Activated CD8-positive, alpha-beta memory T cell treated with anti-CD3 and anti-CD28 coated beads, Interleukin-2, amount 10 ng/mL, durations not matched to agents 7 days and 5 days (primary cell): Measurements from ENCODE around the gene EDA. TPM values are rescaled to one million over a fixed set of nuclear protein-coding genes. Genes with fewer than 3 reads are reported as not detected.

Experiments
- ATAC-seq: fragments of 150-1000 bp; cut with Tn5 transposase; one replicate; pipeline ENCODE4 v1.10.0; 2021; ENCODE audit warnings: moderate library complexity
- CTCF ChIA-PET: fragments of 350-600 bp; sonication (Branson Sonifier 250); formaldehyde crosslinking; loops from one replicate; lab custom pipeline; 2021; ENCODE audit warnings: antibody characterized with exemption; lab: Charles Lee
- DNase-seq: peaks from one replicate; pipeline ENCODE4 v3.0.0-alpha.2; 2020
- H3K27ac Mint-ChIP-seq: one replicate; pipeline ENCODE4 v1.8.0; 2021; ENCODE audit warnings: mild to moderate bottlenecking, mixed read lengths
- H3K27me3 Mint-ChIP-seq: one replicate; pipeline ENCODE4 v1.8.0; 2021; ENCODE audit warnings: mixed read lengths
- H3K36me3 Mint-ChIP-seq: one replicate; pipeline ENCODE4 v1.8.0; 2021; ENCODE audit warnings: mild to moderate bottlenecking, mixed read lengths
- H3K4me1 Mint-ChIP-seq: one replicate; pipeline ENCODE4 v1.8.0; 2021; ENCODE audit warnings: mixed read lengths
- H3K4me3 Mint-ChIP-seq: one replicate; pipeline ENCODE4 v1.8.0; 2021; ENCODE audit warnings: mild to moderate bottlenecking, moderate library complexity, mixed read lengths
- H3K9me3 Mint-ChIP-seq: one replicate; pipeline ENCODE4 v1.8.0; 2022; ENCODE audit warnings: low read depth, mixed read lengths
- total RNA-seq, 2 experiments: library from RNA; stranded (reverse); gene quantifications; one replicate each; pipeline ENCODE4 v1.2.3, GENCODE V29; 2021

Gene EDA
- total RNA-seq, 2 experiments from 2014 or later: 0.79 to 0.96 TPM

DNA sequence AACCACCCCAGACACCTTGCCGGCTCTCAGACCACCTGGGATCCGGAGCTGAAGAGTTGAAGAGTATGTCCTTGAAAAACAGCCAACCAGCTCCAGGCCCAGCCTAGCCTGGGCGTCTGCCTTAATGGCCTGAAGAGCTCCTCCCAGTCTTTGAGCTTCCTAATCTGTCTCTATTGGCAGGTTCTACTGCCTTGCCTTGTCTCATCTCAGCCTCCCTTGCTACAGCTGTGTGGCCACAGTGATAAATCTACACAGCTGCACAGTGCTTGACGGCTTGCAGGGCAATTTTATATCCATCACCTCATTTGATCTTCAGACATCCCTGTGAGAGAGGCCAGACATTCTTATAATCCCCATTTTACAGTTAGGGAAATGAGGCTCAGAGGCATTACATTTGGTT lies 413.9 kb downstream of the EDA start:
- CTCF ChIA-PET: interaction anchor here (0.9 to 3.1 kb wide), 7 partner anchors 11 to 492 kb away, joined by 3 to 13 read pairs (median 4); no protein-coding TSS in a partner anchor
- ATAC-seq (no peak), DNase-seq (no peak)
- no peaks in the 10 kb centered on the region for H3K9me3 Mint-ChIP-seq
- no peak overlapping the region for H3K4me3 Mint-ChIP-seq
- peaks cover 26% of the 10 kb centered on the region for H3K4me1 Mint-ChIP-seq
- H3K27ac Mint-ChIP-seq: no peak overlapping the region
- H3K27me3 Mint-ChIP-seq: no peaks in the 10 kb centered on the region
- no peaks in the 10 kb centered on the region for H3K36me3 Mint-ChIP-seq

DNA sequence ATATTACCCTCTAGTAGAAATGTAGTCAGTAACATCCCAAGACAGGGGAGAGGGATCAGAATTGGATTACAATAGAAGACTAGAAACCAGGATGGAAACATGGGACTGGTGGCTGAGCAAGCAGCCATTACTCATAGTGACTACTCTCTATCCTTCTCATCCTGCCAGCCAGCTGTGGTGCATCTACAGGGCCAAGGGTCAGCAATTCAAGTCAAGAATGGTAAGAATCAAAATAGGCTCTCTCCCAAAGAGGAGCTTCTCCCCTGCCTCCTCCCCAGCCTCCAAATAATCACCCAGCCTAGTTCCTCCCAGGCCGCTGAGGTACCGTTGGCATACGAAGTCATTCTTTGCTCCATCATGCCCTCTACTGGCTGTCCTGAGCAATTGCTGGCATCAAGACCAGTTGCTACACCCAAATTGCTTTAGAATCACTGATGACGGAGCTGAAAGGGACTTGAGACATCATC lies 414.4 kb downstream of the EDA start:
- DNase-seq (peak; percentile 54), ATAC-seq (peak; percentile 57)
- H3K9me3 Mint-ChIP-seq: no peaks in the 10 kb centered on the region
- H3K27me3 Mint-ChIP-seq: no peaks in the 10 kb centered on the region
- H3K27ac Mint-ChIP-seq: no peak overlapping the region
- H3K4me1 Mint-ChIP-seq: peaks cover 25% of the 10 kb centered on the region
- H3K4me3 Mint-ChIP-seq: no peak overlapping the region
- no peaks in the 10 kb centered on the region for H3K36me3 Mint-ChIP-seq
- CTCF ChIA-PET: interaction anchor here (0.7 to 3.1 kb wide), 8 partner anchors 9 to 492 kb away, joined by 3 to 13 read pairs (median 4); no protein-coding TSS in a partner anchor

DNA sequence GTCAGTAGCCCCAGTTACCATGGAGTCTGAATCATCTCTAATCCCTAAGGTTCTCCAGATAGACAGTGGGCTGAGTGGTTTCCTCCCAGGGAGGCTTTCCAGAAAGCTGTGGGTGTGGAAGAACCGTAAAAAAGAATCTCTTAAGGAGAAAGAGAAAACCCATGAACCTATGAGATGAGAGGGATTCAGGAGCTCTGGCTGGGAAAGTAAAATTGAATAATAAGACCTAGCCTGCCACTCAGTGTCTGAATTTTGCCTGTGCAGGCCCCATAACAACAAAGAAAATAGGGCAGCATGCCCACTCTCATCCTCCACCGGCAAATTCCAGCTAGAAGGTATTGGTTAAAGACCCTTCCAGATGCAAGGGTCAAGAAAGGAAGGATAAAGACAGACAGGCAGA lies 416.9 kb downstream of the EDA start:
- no peak for DNase-seq
- H3K27ac Mint-ChIP-seq: no peak overlapping the region
- no peaks in the 10 kb centered on the region for H3K27me3 Mint-ChIP-seq
- ATAC-seq: no peak
- H3K9me3 Mint-ChIP-seq: no peaks in the 10 kb centered on the region
- H3K36me3 Mint-ChIP-seq: no peaks in the 10 kb centered on the region
- peaks cover 10% of the 10 kb centered on the region for H3K4me1 Mint-ChIP-seq
- CTCF ChIA-PET: interaction anchor here (0.6 to 1.6 kb wide), 3 partner anchors 65 to 589 kb away, joined by 3 to 8 read pairs (median 3); no protein-coding TSS in a partner anchor
- H3K4me3 Mint-ChIP-seq: no peak overlapping the region

- CTCF ChIA-PET: interaction anchor here (0.6 to 1.6 kb wide), 3 partner anchors 64 to 589 kb away, joined by 3 to 8 read pairs (median 3); no protein-coding TSS in a partner anchor
- Mint-ChIP-seq H3K4me3 (no peak overlapping the region), H3K4me1 (peaks cover 10% of the 10 kb centered on the region), H3K27me3 (no peaks in the 10 kb centered on the region), H3K36me3 (no peaks in the 10 kb centered on the region), H3K27ac (no peak overlapping the region), H3K9me3 (no peaks in the 10 kb centered on the region)
- DNase-seq: peak; percentile 48
- peak; percentile 53 for ATAC-seq
Observed at GRCh38 chrX:70033348-70034051, 417.6 kb downstream of the EDA start.

GRCh38 chrX:70034646-70035045 lies 418.7 kb downstream of the EDA start:
- no peak for ATAC-seq
- CTCF ChIA-PET: interaction anchor here (1.1 to 1.2 kb wide), 2 partner anchors 63 to 98 kb away, joined by 4 to 5 read pairs; no protein-coding TSS in a partner anchor

GRCh38 chrX:70038515-70038914 lies 422.6 kb downstream of the EDA start:
- ATAC-seq (no peak), DNase-seq (no peak)
- Mint-ChIP-seq H3K36me3 (no peaks in the 10 kb centered on the region), H3K27me3 (no peaks in the 10 kb centered on the region), H3K4me3 (no peak overlapping the region), H3K4me1 (no peaks in the 10 kb centered on the region), H3K9me3 (no peaks in the 10 kb centered on the region), H3K27ac (no peak overlapping the region)
- CTCF ChIA-PET: no interaction called here

More at GRCh38 chrX:70034646-70035045, 418.7 kb downstream of the EDA start:
- Mint-ChIP-seq H3K27me3 (no peaks in the 10 kb centered on the region), H3K27ac (no peak overlapping the region), H3K4me1 (peaks cover 10% of the 10 kb centered on the region), H3K4me3 (no peak overlapping the region), H3K36me3 (no peaks in the 10 kb centered on the region), H3K9me3 (no peaks in the 10 kb centered on the region)
- no peak for DNase-seq

DNA sequence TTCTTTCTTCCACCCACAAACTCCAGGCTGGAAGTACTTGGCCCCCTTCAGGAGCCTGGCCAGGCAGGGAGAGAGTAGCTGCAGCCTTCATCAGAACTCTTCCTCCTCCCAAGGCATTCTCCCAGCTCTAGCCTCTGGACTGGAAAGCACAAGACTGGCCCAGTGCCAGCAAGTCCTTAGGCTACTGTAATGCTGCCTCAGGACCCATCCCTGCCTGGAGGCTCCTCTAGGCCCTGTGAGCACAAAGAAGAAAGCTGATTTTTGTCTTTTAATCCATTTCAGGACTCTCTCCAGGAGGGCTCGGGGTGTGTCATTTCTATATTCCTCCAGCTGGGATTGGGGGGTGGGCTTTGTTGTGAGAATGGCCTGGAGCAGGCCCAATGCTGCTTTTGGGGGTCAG lies 423.0 kb downstream of the EDA start:
- H3K27ac Mint-ChIP-seq: no peak overlapping the region
- no peaks in the 10 kb centered on the region for H3K9me3 Mint-ChIP-seq
- CTCF ChIA-PET: no interaction called here
- H3K4me1 Mint-ChIP-seq: no peaks in the 10 kb centered on the region
- no peak overlapping the region for H3K4me3 Mint-ChIP-seq
- ATAC-seq (no peak), DNase-seq (no peak)
- H3K27me3 Mint-ChIP-seq: no peaks in the 10 kb centered on the region
- H3K36me3 Mint-ChIP-seq: no peaks in the 10 kb centered on the region

GRCh38 chrX:70039758-70040157 lies 423.8 kb downstream of the EDA start:
- Mint-ChIP-seq H3K4me3 (no peak overlapping the region), H3K4me1 (no peaks in the 10 kb centered on the region), H3K9me3 (no peaks in the 10 kb centered on the region), H3K36me3 (no peaks in the 10 kb centered on the region), H3K27me3 (peaks cover 2% of the 10 kb centered on the region), H3K27ac (no peak overlapping the region)
- DNase-seq: no peak
- CTCF ChIA-PET: no interaction called here
- no peak for ATAC-seq

DNA sequence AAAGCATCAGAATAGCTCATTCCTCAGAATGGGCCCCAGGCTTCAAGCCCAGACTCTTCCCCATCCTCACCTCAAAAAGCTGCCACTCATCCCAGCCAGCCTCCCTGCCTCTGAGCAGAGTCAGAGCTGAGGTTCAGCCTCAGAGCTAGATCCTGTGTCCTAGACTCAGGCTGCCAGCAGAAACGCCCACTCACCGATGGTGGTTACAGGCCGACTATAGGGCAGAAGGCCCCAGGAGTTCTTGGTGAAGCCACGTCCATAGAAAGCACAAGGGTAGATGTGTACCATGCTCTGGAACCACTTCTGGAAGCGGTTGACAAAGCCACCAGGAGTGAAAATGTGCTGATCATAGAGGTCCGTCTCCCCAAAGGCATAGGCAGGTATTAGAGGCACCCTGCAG lies 426.1 kb downstream of the EDA start:
- Mint-ChIP-seq H3K36me3 (no peaks in the 10 kb centered on the region), H3K4me1 (no peaks in the 10 kb centered on the region), H3K27ac (no peak overlapping the region), H3K27me3 (peaks cover 3% of the 10 kb centered on the region), H3K4me3 (no peak overlapping the region), H3K9me3 (no peaks in the 10 kb centered on the region)
- ATAC-seq: no peak
- CTCF ChIA-PET: no interaction called here
- no peak for DNase-seq

DNA sequence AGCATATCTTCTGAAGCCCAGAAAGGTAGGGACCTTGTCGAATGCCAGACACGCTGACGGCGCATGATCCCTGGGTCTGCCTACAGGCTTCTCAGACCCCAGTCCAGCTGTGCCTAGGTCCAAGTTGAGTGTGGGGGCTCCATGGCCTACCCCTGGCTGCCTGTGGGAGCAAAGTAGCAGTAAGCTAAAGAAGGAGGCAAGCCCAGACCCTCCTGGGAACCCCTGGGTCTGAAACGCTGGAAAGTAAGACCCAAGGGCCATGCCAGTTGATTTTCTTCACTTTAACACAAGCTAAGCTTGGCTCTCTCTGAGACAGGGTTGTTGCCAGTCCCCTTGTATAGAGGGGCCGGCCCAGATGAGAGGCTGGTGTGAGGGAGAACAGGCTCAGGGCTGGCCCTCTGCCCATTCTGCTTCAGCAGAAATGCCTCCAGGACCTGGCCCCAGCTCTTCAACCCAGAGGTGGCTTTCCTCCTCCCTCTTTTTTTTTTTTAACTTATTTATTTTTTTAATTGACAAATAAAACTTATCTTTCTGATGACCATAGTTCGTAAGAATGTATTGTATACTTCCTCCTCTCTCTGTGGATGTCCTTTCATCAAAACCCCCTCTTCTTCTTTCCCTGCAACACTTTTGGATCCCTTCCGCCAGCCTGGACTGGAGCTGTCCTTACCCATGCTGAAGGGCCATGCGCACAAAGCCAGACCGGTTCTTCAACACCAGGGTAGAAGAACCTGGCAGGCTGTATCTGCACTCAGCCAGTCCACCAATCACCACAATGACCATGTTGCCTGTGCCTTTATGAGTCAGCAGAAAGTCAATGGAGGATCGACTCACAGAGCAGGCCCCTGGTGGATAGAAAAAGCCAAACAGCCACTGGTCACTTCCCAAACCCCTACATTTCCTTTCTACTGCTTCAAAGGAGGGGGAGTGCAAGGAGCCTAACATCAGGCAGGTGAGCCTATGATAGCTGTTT lies 426.8 kb downstream of the EDA start:
- CTCF ChIA-PET: no interaction called here
- Mint-ChIP-seq H3K27ac (no peak overlapping the region), H3K4me3 (no peak overlapping the region), H3K36me3 (no peaks in the 10 kb centered on the region), H3K27me3 (peaks cover 5% of the 10 kb centered on the region), H3K4me1 (no peaks in the 10 kb centered on the region), H3K9me3 (no peaks in the 10 kb centered on the region)
- DNase-seq: no peak
- no peak for ATAC-seq

DNA sequence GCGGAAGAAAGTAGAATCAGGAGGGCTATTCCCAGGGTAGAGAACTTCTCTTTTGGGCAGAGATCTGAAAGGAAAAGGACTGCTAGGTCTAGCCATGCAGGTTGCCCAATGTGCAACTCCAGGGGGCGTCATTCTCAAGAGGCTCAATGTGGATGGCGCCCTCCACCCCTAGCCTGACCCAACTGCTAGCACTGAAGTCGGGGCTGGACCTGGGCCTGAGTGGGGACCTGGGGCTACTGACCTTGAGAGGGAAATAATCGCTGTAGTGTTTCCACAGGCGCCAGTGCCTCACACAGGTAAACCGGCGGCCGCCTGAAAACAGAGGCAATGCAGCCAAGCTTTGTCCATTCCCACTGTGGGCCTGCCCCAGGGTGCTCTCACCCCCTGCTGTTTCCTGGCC lies 427.8 kb downstream of the EDA start:
- H3K27me3 Mint-ChIP-seq: peaks cover 5% of the 10 kb centered on the region
- CTCF ChIA-PET: no interaction called here
- no peak overlapping the region for H3K4me3 Mint-ChIP-seq
- H3K4me1 Mint-ChIP-seq: no peaks in the 10 kb centered on the region
- ATAC-seq: no peak
- H3K27ac Mint-ChIP-seq: no peak overlapping the region
- no peaks in the 10 kb centered on the region for H3K36me3 Mint-ChIP-seq
- H3K9me3 Mint-ChIP-seq: no peaks in the 10 kb centered on the region
- DNase-seq: no peak

DNA sequence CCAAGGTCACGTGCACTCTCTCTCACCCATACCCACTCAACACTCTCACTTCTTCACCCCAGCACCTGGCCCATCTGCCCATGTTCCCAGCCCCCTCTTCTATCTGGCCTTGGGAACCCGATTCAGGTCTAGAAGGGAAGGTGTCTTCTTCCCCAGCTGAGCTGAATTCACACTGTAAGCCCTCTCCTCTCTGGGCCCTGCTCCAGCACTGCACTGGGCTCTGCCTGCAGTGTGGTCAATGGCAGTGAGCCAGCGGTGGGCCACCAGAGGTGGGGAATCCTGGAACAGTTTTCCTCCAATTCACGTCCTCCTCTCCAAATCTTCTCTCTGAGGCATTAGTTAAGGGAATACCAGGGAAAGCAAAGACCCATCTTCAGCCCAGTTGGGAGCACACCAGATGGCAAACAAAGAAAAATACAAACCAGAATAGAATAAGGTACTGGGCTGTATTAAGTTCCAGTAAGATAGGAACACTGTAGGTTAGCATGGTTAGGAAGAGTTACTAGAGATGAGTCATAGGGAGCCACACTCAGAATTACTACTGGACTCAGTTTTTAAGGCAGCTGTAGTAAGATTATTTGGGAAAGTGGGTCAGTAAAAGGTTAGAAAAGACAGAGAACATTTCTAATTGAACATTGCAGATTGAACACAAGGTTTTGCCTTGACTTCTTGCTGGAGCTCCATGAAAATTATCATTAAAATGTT lies 428.8 kb downstream of the EDA start:
- H3K27me3 Mint-ChIP-seq: peaks cover 5% of the 10 kb centered on the region
- no peak overlapping the region for H3K27ac Mint-ChIP-seq
- no peak for ATAC-seq
- CTCF ChIA-PET: no interaction called here
- no peaks in the 10 kb centered on the region for H3K9me3 Mint-ChIP-seq
- H3K4me3 Mint-ChIP-seq: no peak overlapping the region
- no peaks in the 10 kb centered on the region for H3K36me3 Mint-ChIP-seq
- H3K4me1 Mint-ChIP-seq: no peaks in the 10 kb centered on the region
- DNase-seq: no peak

- no peak overlapping the region for H3K4me3 Mint-ChIP-seq
- CTCF ChIA-PET: no interaction called here
- no peaks in the 10 kb centered on the region for H3K4me1 Mint-ChIP-seq
- peaks cover 5% of the 10 kb centered on the region for H3K27me3 Mint-ChIP-seq
- no peak for ATAC-seq
- H3K9me3 Mint-ChIP-seq: no peaks in the 10 kb centered on the region
- no peaks in the 10 kb centered on the region for H3K36me3 Mint-ChIP-seq
- DNase-seq: no peak
- no peak overlapping the region for H3K27ac Mint-ChIP-seq
Observed at GRCh38 chrX:70046978-70047377, 431.1 kb downstream of the EDA start.
